Omental fat pad (tissue), 4 donors: Measurements from ENCODE around the gene OR2T8. TPM values are rescaled to one million over a fixed set of nuclear protein-coding genes. Genes with fewer than 3 reads are reported as not detected.

Source experiments
- ATAC-seq: fragments of 150-250 bp; one replicate; pipeline ENCODE4 v1.9.1; 2016; ENCODE audit warnings: mild to moderate bottlenecking, moderate library complexity; ENCODE audit not compliant: low FRiP score
- DNase-seq: peaks from one replicate; pipeline ENCODE4 v3.0.0-alpha.2; 2019; ENCODE audit warnings: low spot score
- CTCF ChIP-seq, 3 donors: fragments of 450-650 bp; IDR thresholded peaks; one replicate each; pipeline ENCODE4 v1.5.1; 2016 to 2017; ENCODE audit warnings: antibody characterized with exemption in 3 of 3, mild to moderate bottlenecking in 3 of 3, moderate library complexity in 2 of 3
- total RNA-seq, 4 donors: library from RNA; depleted of rRNA; stranded (reverse); fragments of >200 nt; gene quantifications; one replicate each; pipeline ENCODE4 v1.1.0, GENCODE V29; 2016

OR2T8 gene
- total RNA-seq, result not detected

- no peak for TF ChIP-seq CTCF (IDR thresholded peaks at IDR 0.05)
- no peak for DNase-seq
- no peak for ATAC-seq
Measured at GRCh38 chr1:247919952-247920351, at the start of gene OR2T8. OR2T8 (plus strand) TSS chr1:247920252; CDS start chr1:247921018, 766 bp downstream.

GRCh38 chr1:247883346-247883745, 36.7 kb upstream of the OR2T8 start:
- ATAC-seq, result no peak
- TF ChIP-seq CTCF (IDR thresholded peaks at IDR 0.05), result no peak

GRCh38 chr1:247884797-247885413, 35.1 kb upstream of the OR2T8 start:
- ATAC-seq, result no peak

More at GRCh38 chr1:247883346-247883745, 36.7 kb upstream of the OR2T8 start:
- no peak for DNase-seq

GRCh38 chr1:247895163-247895637, 24.9 kb upstream of the OR2T8 start, which contains the start of gene OR2W3:
OR2W3 (plus strand) TSS chr1:247895587; CDS start chr1:247895587, 0 bp downstream.
- DNase-seq, result no peak
- no peak for TF ChIP-seq CTCF (IDR thresholded peaks at IDR 0.05)
- no peak for ATAC-seq

More at GRCh38 chr1:247884797-247885413, 35.1 kb upstream of the OR2T8 start:
- DNase-seq, result no peak
- no peak for TF ChIP-seq CTCF (IDR thresholded peaks at IDR 0.05)

GRCh38 chr1:247895976-247896375, 24.1 kb upstream of the OR2T8 start:
- TF ChIP-seq CTCF (IDR thresholded peaks at IDR 0.05), result no peak
- DNase-seq (no peak), ATAC-seq (no peak)

- DNase-seq, result no peak
- ATAC-seq, result no peak
- TF ChIP-seq CTCF (IDR thresholded peaks at IDR 0.05), result no peak
Measured at GRCh38 chr1:247904122-247904521, 15.9 kb upstream of the OR2T8 start.

- DNase-seq (no peak), ATAC-seq (no peak)
- TF ChIP-seq CTCF (IDR thresholded peaks at IDR 0.05), result no peak
Measured at GRCh38 chr1:247905181-247905580, 14.9 kb upstream of the OR2T8 start.
